DND-41 (cell line): ENCODE data around the gene SECISBP2.

ENCODE experiments used
- ATAC-seq: fragments of 200-7000 bp; cut with Tn5 transposase; 3 replicates; pipeline ENCODE4 v1.9.1; 2021; ENCODE audit warnings: low read depth; ENCODE audit not compliant: insufficient read depth
- DNase-seq: peaks from one replicate; pipeline ENCODE4 v3.0.0-alpha.2; 2020
- H2AFZ ChIP-seq: 2 replicates; pipeline ENCODE4 v1.6.0; 2012; ENCODE audit warnings: low read depth, low read length
- H3K27ac ChIP-seq: 2 replicates; pipeline ENCODE4 v1.5.1; 2012; ENCODE audit warnings: low read length, inconsistent platforms
- H3K27me3 ChIP-seq: fragments of 200-600 bp; sonication (generic); 2 replicates; pipeline ENCODE4 v1.6.0; 2012; ENCODE audit warnings: low read length, mild to moderate bottlenecking, inconsistent platforms; ENCODE audit not compliant: insufficient read depth, poor library complexity
- H3K36me3 ChIP-seq: 2 replicates; pipeline ENCODE4 v1.5.1; 2012; ENCODE audit warnings: low read length, inconsistent platforms; ENCODE audit not compliant: insufficient read depth
- H3K4me1 ChIP-seq: 2 replicates; pipeline ENCODE4 v1.5.1; 2012; ENCODE audit warnings: mild to moderate bottlenecking, low read length; ENCODE audit not compliant: insufficient read depth
- H3K4me2 ChIP-seq: 2 replicates; pipeline ENCODE4 v1.6.0; 2012; ENCODE audit warnings: mild to moderate bottlenecking, moderate library complexity, low read length, inconsistent platforms; ENCODE audit not compliant: insufficient read depth
- H3K4me3 ChIP-seq, 2 experiments: fragments of 200-600 bp in 1 of 2; shearing (Covaris generic) in 1 of 2; 2 replicates each; pipeline ENCODE4 v1.5.1; 2012 to 2016; ENCODE audit warnings: inconsistent platforms in 2 of 2, low read length in 2 of 2, mild to moderate bottlenecking in 2 of 2, low read depth in 1 of 2, moderate library complexity in 1 of 2
- H3K79me2 ChIP-seq: 2 replicates; pipeline ENCODE4 v1.6.0; 2012; ENCODE audit warnings: low read length, inconsistent platforms; ENCODE audit not compliant: insufficient read depth
- H3K9ac ChIP-seq: 2 replicates; pipeline ENCODE4 v1.6.0; 2012; ENCODE audit warnings: low read depth, mild to moderate bottlenecking, inconsistent platforms, low read length, moderate library complexity
- H3K9me3 ChIP-seq: 2 replicates; pipeline ENCODE4 v1.5.1; 2012; ENCODE audit warnings: low read length, moderate library complexity, mild to moderate bottlenecking, inconsistent platforms; ENCODE audit not compliant: insufficient read depth, severe bottlenecking
- H4K20me1 ChIP-seq: 2 replicates; pipeline ENCODE4 v1.6.0; 2012; ENCODE audit warnings: low read length; ENCODE audit not compliant: insufficient read depth
- CTCF ChIP-seq: IDR thresholded peaks from 2 replicates; pipeline ENCODE4 v1.5.1; 2012; ENCODE audit warnings: borderline replicate concordance, low read length, moderate library complexity, mild to moderate bottlenecking; ENCODE audit not compliant: poor library complexity, severe bottlenecking; ENCODE audit errors: extremely low read depth
- EZH2 ChIP-seq: IDR thresholded peaks from 3 replicates; pipeline ENCODE4 v1.6.1; 2012; ENCODE audit warnings: borderline replicate concordance, low read depth, mild to moderate bottlenecking, moderate library complexity, low read length, inconsistent platforms; ENCODE audit not compliant: severe bottlenecking

The SECISBP2 gene

GRCh38 chr9:89395931-89396710, 77.8 kb downstream of the SECISBP2 start:
- no peak overlapping the region for H3K27ac ChIP-seq
- H3K36me3 ChIP-seq = peaks cover 95% of the 10 kb centered on the region
- no peak overlapping the region for H2AFZ ChIP-seq
- no peaks in the 10 kb centered on the region for H3K4me1 ChIP-seq
- DNase-seq (no peak), ATAC-seq (0 out of 3 replicates have a peak, but pooled peaks have one; percentile 12)
- H3K4me2 ChIP-seq = no peak overlapping the region
- H4K20me1 ChIP-seq = peaks cover 31% of the 10 kb centered on the region; the same call in 1 of the 2 replicates
- H3K79me2 ChIP-seq = peaks cover 19% of the 10 kb centered on the region; the same call in 1 of the 2 replicates
- no peaks in the 10 kb centered on the region for H3K9me3 ChIP-seq
- H3K4me3 ChIP-seq = no peak overlapping the region
- no peaks in the 10 kb centered on the region for H3K27me3 ChIP-seq
- no peak overlapping the region for H3K9ac ChIP-seq
- no peak for TF ChIP-seq CTCF
- TF ChIP-seq EZH2 = no peak

- Histone ChIP-seq H3K4me1 (no peaks in the 10 kb centered on the region), H3K36me3 (peaks cover 95% of the 10 kb centered on the region), H3K9me3 (no peaks in the 10 kb centered on the region), H3K4me2 (no peak overlapping the region), H3K27me3 (no peaks in the 10 kb centered on the region), H2AFZ (no peak overlapping the region), H3K4me3 (no peak overlapping the region), H3K9ac (no peak overlapping the region), H4K20me1 (peaks cover 29% of the 10 kb centered on the region; the same call in 1 of the 2 replicates), H3K27ac (no peak overlapping the region), H3K79me2 (peaks cover 24% of the 10 kb centered on the region; the same call in 1 of the 2 replicates)
- DNase-seq = no peak
- ATAC-seq = no peak
- TF ChIP-seq CTCF (no peak), EZH2 (no peak)
These were observed 79.2 kb downstream of the SECISBP2 start for GRCh38 chr9:89397471-89397870.

- no peak for DNase-seq
- Histone ChIP-seq H2AFZ (no peak overlapping the region), H3K4me3 (no peak overlapping the region), H3K4me1 (no peaks in the 10 kb centered on the region), H3K27ac (no peak overlapping the region), H3K9ac (no peak overlapping the region), H3K36me3 (peaks cover 95% of the 10 kb centered on the region), H3K27me3 (no peaks in the 10 kb centered on the region), H3K9me3 (no peaks in the 10 kb centered on the region), H4K20me1 (peaks cover 30% of the 10 kb centered on the region), H3K79me2 (peaks cover 31% of the 10 kb centered on the region), H3K4me2 (no peak overlapping the region)
- no peak for ATAC-seq
- TF ChIP-seq CTCF (no peak), EZH2 (no peak)
These were observed 80.3 kb downstream of the SECISBP2 start for GRCh38 chr9:89398621-89399020.
